GM21717 (cell line): ENCODE results near the gene CHST9.
"Not testable (repeated sequence)": the region's sequence is repeated elsewhere in the genome, so short reads cannot be mapped to it uniquely, and the experiment has no call there.

Experiments used
- ATAC-seq: cut with Tn5 transposase; IDR thresholded peaks from one replicate; pipeline ENCODE4 v1.9.1; 2021; ENCODE audit warnings: mild to moderate bottlenecking, moderate library complexity; ENCODE audit not compliant: unreplicated experiment

The CHST9 gene

DNA sequence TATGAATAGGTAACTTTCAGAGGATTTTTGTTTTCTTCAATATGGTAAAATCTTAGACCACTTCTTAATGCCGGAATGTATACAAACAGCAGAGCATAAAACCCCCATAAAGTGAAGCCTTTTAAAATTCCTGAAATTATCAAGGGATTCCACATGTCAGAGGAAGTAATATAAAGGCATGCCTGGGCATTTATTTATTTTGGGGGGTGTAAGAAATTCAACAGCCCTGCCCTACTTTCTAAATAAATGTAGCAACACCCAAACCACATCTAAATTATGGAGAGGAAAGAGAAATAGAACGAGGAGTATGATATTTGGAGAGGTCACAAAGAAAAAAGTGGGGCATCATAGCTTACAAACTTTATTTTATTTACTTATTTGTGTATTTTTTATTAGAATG, 9.9 kb downstream of the CHST9 start:
- no peak for ATAC-seq

DNA sequence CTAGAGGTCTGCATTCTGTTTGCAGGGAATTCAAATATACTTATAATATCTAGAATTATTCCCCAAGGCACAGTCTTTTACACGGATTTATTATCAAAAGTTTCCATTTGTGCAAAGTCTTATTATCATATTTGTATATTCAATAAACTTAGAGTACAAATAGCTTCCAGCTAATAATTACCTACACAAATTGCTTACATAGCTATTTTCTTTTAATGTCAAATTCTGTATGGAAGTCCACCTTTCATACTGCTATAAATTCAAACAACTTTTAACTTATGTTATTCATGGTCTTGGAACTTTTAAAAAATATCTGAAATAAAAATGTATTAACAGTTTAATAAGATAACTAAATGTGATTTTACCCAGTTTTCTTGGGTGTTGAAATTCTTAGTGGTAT, 13.1 kb downstream of the CHST9 start:
- no peak for ATAC-seq

DNA sequence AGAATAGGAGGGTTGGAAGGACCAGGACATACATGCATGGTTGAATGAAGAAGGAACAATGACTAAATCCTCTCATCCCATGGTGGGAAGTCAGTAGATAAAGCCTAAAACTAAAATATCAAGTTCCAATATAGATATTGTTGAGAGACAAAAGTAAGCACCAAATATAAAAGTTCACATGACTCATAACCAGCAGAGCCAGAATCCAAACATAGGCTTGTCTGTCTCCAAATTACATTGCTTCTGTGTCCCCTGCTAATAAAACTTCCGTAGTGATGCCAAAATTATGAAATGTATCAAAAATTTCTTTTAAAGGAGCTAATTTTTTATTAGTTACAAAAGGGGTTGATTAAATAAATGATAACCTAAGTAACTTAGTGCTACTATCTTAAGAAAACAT, 19.7 kb downstream of the CHST9 start:
- ATAC-seq = no peak

DNA sequence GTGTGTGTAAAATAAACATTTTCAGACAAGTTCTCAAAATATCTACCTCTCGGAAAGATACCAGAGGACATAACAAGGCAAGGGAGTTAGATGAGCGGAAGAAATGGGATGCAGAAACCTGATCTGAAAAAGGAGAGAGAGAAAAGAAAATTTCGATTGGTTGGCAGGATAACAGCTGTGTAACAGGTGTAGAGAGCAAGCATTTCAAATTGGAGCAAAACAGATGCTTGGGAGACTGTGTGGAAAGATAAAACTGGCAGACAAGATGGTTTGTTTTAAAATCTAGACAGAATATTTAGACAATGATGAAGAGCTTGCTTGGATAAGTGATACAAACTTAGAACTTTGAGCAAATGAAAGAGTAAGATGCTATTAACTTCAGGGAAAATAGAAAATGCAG, 20.2 kb downstream of the CHST9 start:
- no peak for ATAC-seq

DNA sequence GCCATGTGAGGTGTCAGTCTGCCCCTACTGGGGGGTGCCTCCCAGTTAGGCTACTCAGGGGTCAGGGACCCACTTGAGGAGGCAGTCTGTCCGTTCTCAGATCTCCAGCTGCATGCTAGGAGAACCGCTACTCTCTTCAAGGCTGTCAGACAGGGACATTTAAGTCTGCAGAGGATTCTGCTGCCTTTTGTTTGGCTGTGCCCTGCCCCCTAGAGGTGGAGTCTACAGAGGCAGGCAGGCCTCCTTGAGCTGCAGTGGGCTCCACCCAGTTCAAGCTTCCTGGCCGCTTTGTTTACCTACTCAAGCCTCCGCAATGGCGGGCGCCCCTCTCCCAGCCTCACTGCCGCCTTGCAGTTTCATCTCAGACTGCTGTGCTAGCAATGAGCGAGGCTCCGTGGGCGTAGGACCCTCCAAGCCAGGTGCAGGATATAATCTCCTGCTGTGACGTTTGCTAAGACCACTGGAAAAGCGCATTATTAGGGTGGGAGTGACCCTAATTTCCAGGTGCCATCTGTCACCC, 21.9 kb downstream of the CHST9 start:
- ATAC-seq = not testable (repeated sequence)

DNA sequence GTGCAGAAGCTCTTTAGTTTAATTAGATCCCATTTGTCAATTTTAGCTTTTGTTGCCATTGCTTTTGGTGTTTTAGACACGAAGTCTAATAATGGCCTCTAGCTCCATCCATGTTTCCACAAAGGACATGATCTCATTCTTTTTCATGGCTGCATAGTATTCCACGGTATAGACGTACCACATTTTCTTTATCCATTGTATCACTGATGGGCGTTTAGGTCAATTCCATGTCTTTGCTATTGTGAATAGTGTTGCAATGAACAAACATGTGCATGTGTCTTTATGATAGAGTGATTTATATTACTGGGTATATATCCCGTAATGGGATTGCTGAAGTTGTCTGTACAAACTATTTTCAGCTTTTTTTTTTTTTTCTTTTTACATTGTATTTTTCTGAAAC, 35.9 kb downstream of the CHST9 start:
- ATAC-seq = not testable (repeated sequence)

DNA sequence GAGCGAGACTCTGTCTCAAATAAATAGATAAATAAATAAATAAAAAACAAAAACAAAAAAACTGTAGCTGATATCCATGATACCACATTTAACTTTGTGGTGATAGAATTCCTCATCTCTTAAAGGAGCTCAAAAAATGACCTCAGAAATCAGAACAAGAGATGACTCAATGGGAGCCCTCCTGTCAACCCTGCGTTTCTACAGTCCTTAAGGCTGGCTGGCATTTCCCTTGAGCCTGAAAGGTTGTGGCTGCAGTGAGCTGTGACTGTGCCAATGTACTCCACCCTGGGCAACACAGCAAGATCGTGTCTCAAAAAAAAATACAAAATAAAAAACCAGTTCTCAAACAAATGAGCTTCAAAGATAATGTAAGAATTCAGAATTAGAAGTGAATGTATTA, 40.4 kb downstream of the CHST9 start:
- ATAC-seq = no peak

DNA sequence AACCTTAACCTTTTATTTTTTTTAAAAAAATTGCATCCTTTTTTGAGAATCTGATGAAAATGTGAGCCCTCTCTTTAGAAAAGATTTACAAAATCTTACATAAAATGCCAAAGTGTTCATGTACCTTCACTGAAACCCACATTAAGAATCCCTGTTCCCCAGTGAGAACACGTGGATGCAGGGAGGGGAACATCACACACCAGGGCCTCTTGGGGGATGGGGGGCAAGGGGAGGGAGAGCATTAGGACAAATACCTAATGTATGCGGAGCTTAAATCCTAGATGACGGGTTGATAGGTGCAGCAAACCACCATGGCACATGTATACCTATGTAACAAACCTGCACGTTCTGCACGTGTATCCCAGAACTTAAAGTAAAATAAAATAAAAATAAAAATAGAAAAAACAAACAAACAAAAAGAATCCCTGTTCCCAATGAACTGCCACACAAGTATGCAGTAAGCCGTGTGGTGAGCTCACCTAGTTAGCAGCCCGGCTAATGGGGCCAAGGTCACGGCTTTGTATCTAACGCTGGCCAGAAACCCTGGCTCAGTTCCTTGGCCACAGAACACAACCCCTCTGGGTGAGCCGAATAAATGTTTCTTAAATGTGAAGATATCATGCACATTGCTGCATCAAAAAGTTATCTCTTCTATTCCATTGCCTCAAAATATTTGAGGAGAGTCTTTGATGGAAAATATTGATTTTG, 41.4 kb downstream of the CHST9 start:
- ATAC-seq = no peak

DNA sequence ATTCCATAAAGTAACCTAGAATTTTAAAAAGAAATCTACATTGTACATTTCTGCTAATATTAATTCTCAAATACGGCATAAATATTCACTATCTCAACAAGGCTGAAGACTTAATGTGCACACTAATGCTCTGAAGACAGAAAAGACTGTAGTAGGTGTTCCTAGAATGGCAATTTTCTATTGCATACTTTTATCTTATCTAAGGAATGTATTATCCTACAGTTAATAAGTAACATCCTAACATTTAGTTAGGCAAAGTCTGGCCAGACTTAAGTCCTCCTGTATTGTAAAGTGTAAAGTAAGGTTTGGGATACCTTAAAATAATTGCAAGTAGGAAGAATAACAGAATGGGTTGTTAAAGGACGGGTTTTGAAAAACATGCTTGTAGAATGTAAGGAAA, 42.2 kb downstream of the CHST9 start:
- ATAC-seq = no peak

DNA sequence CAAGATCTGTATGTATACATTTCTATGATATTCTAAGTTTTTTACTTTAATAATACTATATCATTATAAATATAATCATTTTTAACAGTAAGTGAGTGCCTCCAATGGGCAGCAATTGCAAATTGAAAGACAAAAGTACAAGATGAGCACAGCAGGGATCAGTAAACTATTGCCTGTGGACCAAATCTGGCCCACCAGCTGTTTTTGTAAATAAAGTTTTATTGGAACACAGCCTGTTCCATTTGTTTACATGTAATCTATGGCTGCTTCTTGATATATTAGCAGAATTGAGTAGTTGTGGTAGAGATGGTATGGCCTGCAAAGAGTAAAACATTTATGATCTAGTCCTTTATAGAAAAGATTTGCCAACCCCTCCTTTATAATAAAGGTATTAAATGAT, 43.2 kb downstream of the CHST9 start:
- ATAC-seq = no peak

DNA sequence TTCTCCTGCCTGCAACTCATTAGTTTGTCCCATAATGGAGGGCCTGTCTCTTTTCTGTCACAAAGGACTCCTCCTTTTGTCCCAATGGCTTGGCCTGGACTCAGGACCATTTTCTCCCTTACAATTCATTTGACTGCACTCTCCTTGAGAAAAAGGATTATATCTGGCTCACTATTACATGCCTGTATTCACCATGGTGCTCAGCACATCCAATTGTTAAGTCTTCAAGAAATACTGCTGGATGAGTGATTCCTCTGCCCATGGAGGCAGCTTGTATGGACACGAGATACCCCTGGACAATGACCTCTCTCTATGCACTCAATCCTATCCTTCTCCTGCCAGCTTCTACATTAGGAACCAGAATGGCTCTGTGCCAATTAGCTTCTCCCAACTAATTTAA, 47.0 kb downstream of the CHST9 start:
- ATAC-seq = no peak

DNA sequence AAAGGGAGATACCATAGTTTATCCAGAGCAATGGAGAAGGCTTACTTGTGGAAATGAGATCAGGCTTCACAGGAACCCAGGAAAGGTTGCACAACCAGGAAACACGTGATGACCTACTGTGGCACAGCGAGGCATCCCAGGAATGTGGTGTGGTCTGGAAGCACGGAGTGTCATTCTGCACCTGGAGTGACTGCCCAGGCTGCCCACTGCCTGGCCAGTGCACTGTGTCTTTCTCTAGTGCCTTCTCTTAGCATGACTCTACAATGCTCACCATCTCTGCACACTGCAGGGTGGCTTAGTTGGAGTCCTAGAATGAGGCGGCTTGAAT, 48.9 kb downstream of the CHST9 start:
- no peak for ATAC-seq

DNA sequence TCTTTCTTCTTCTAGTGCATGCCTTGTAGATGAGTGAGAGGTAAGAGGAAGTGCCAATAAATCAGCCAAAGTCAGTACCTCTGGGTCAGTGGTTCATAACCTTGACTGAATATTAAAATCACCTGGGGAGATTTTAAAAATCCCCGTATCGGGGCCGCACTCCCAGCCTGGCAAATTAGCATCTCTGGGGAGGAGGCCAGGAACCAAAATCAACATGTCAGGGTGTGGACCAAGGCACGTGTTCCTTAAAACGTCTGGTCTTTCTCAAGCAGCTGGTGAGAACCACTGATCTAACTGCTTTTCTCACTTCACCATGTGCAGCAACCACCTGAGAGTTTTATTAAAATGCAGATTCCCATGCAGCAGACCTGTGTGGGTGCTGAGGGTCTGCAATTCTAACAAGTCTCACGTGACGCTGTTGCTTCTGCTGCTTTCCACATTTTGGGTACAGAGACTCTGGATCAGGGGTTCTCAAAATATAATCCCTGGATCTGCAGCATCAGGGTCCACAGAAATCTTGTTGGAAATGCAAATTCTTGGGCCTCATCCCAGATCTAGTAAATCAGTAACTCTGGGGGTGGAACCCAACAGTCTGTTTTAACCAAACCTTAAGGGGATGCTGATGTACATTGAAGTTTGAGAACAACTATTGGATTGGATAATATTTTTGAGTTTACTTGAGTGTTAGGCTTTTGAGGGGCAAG, 49.5 kb downstream of the CHST9 start:
- ATAC-seq = no peak

DNA sequence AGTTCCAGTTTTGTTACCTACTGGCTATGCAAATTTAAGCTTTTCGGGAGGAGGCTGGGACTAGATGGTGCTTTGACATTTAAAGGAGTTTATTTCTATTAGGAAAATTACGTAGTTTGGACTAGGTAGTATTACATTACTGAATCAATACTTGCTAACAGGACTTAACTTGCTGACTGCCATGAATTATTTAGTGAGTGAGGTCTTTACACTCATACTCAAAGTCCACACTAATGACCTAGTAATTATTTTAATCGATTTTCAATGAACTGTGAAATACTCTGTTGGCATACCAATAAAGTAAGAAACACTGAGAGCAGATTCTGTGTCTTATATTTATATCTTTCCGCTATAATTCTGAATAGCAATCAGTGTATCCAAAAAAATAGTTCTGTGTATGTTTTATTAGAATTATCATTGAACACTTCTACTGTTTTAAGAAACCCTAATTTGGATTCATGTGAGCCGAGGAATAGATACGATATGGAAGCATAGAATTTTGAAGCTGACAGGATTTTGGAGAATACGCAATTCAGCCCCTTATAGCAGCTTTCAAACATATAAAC, 55.0 kb downstream of the CHST9 start:
- ATAC-seq = no peak

DNA sequence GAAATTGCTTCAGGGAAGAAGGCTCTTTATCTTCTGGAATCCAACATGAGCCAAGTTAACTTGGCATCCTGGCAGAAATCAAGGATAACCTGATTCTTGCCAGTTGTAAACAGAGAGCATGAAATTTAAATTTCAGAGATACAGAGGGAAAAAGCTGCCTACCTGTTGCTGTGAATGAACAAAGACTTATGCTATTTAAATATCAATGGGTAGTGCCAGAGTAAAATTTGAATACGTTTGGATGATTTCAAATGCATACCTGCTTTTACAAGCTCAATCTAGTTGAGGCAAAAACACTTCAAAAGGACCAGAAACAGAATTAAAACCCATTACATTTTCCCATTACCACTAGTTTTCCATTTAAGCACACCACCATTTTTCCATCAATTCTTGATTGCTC, 60.9 kb downstream of the CHST9 start:
- ATAC-seq = no peak

DNA sequence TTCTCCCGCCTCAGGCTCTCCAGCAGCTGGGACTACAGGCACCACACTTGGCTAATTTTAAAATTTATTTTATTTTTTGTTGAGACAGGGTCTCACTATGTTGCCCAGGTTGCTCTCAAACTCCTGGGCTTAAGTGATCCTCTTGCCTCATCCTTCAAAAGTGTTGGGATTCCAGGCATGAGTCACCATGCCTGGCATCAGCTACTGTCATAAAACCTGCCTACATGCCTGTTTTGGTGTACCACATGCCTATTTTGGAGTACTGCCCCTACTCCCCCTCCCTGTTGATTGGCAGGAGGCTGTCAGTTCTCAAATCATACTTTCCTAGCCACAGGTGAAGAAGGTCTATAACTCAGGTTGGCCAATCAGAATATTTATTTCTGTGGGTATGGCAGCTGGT, 64.0 kb downstream of the CHST9 start:
- ATAC-seq = no peak

DNA sequence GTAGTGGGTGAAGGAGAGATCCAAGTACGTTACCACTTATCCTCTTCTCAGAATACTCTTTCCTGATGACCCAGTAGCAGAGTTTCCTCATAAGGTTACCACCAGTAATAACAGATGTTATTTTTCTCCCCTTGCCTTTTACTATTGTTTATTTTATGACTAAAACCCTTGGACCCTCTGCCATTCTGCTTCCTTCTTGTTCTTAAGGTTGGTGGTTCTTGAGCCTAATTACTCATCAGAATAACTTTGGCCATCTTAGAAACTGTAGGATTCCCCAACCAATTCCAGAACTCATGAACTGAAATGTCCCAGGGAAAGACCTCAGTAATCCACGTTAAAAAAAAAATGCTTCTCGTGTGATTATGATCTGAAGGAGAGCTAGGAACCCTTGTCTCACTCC, 64.9 kb downstream of the CHST9 start:
- ATAC-seq = no peak

DNA sequence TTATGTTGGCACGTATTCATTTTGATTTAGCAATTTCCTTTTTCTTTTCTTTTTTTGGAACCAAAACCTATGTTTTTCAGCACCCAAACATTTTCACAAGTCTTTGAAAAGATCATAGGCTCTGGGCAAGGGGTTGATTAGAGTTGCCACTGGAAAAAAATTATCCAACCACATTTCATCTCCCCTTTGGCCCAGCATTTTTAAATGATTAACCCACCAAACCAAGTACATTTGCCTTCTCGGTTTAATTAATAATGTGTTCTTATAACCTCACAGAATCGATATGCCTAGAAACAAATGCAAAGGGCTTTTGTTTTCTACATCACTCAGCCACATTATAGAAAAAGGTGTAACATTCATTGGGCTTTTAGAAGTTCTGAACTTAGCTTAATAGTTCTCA, 66.1 kb downstream of the CHST9 start:
- no peak for ATAC-seq

DNA sequence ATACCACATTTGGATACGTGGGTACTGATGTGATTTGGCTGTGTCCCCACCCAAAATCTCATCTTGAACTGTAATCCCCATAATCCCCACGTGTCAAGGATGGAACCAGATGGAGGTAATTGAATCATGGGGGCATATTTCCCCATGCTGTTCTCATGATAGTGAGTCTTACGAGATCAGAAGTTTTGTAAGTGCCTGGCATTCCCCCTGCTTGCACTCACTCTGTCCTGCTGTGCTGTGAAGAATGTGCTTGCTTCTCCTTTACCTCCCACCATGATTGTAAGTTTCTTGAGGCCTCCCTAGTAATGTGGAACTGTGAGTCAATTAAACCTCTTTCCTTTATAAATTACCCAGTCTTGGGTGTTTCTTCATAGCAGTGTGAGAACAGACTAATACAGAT, 70.3 kb downstream of the CHST9 start:
- no peak for ATAC-seq

DNA sequence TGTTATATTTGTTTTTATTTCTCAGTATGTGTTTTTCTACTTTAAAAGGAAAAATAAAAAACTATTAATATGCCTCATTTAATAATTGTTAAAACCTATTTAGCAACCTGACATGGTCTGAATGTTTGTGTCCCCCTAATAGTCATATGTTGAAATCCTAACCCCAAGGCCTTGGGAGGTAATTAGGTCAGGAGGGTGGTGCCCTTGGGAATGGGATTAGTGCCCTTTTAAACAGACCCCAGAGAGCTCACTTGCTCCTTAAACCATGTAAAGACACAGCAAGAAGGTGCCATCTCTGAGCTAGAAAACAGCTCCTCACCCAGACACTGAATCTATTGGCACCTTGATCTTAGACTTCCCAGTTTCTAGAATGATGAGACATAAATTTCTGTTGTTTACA, 71.8 kb downstream of the CHST9 start:
- no peak for ATAC-seq

DNA sequence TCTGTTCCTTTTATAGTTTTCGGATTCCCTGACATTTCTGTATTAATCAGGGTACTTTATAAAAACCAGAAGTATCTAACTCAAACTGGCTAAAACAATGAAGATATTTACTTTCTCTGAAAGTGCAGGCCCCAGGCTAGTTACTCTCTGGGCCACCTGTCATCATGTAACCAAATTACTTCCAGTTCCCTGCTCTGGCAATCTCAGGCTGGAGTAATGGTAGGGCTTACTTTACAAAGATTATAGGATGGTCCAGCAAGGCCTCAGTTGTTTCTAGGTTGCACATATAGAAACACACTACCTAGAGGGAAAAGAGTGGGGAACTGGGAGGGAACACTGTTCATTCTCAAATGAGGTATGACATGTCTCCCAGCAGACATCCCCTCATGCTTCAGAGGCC, 74.8 kb downstream of the CHST9 start:
- ATAC-seq = no peak

DNA sequence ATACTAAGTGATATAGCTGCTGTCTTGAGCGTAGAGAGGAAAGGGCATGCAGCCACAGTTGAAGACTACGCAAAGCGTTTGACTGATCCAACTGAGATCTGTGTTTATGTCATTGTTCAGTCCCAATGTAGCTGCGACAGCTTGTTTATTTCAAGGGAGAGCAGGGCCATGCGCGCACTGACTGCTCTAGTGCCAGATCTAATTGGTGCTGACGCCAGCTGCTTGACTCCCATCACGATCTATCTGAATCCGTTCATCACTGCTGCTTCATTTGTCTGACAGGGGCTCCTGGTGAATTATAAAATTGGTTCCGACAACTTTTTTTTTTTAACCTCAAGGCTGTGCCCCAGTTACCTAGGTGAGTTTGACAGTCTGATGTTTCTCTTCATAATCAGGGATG, 75.7 kb downstream of the CHST9 start:
- no peak for ATAC-seq
